Stimulated activated memory B cell treated with anti-CD40 and anti-IgM and Interleukin-4, amounts not matched to agents 10 μg/mL and 1 μg/mL and 100 μg/mL, for 72 hours (primary cell): ENCODE measurements around the gene KCNH2.
"Not testable (repeated sequence)": the region's sequence is repeated elsewhere in the genome, so short reads cannot be mapped to it uniquely, and the experiment has no call there.

Experiments
- ATAC-seq: fragments of 150-1000 bp; cut with Tn5 transposase; 2 replicates; pipeline ENCODE4 v1.10.0; 2021
- H3K27ac Mint-ChIP-seq: one replicate; pipeline ENCODE4 v1.8.0; 2022; ENCODE audit warnings: mild to moderate bottlenecking, mixed read lengths
- H3K27me3 Mint-ChIP-seq: one replicate; pipeline ENCODE4 v1.8.0; 2022; ENCODE audit warnings: mixed read lengths
- H3K36me3 Mint-ChIP-seq: one replicate; pipeline ENCODE4 v1.8.0; 2022; ENCODE audit warnings: mixed read lengths
- H3K4me1 Mint-ChIP-seq: one replicate; pipeline ENCODE4 v1.8.0; 2022; ENCODE audit warnings: mixed read lengths
- H3K4me3 Mint-ChIP-seq: one replicate; pipeline ENCODE4 v1.8.0; 2022; ENCODE audit warnings: mild to moderate bottlenecking, moderate library complexity, mixed read lengths
- H3K9me3 Mint-ChIP-seq: one replicate; pipeline ENCODE4 v1.8.0; 2022; ENCODE audit warnings: mixed read lengths

Gene KCNH2

GRCh38 chr7:151014950-151015349 lies 36.8 kb upstream of the KCNH2 start:
- no peaks in the 10 kb centered on the region for H3K36me3 Mint-ChIP-seq
- H3K4me1 Mint-ChIP-seq: peaks cover 58% of the 10 kb centered on the region
- H3K27ac Mint-ChIP-seq: peak overlapping the region; percentile 9
- ATAC-seq: no peak
- peak overlapping the region; percentile 8 for H3K4me3 Mint-ChIP-seq
- H3K27me3 Mint-ChIP-seq: peaks cover 18% of the 10 kb centered on the region
- H3K9me3 Mint-ChIP-seq: no peaks in the 10 kb centered on the region

- ATAC-seq: peak; percentile 72
- peaks cover 53% of the 10 kb centered on the region for H3K4me1 Mint-ChIP-seq
- H3K4me3 Mint-ChIP-seq: peak overlapping the region; percentile 87
- no peaks in the 10 kb centered on the region for H3K9me3 Mint-ChIP-seq
- peaks cover 7% of the 10 kb centered on the region for H3K27me3 Mint-ChIP-seq
- H3K27ac Mint-ChIP-seq: peak overlapping the region; percentile 88
- H3K36me3 Mint-ChIP-seq: no peaks in the 10 kb centered on the region
These were observed 35.8 kb upstream of the KCNH2 start for GRCh38 chr7:151013733-151014497.

- Mint-ChIP-seq H3K27ac (peak overlapping the region; percentile 88), H3K4me3 (peak overlapping the region; percentile 87)
- no peak for ATAC-seq
These were observed 35.2 kb upstream of the KCNH2 start for GRCh38 chr7:151013356-151013732.

GRCh38 chr7:151012911-151013347 lies 34.8 kb upstream of the KCNH2 start:
- Mint-ChIP-seq H3K27ac (no peak overlapping the region), H3K36me3 (no peaks in the 10 kb centered on the region), H3K27me3 (no peaks in the 10 kb centered on the region), H3K4me1 (peaks cover 53% of the 10 kb centered on the region), H3K9me3 (no peaks in the 10 kb centered on the region), H3K4me3 (peak overlapping the region; percentile 25)
- ATAC-seq: no peak

More at GRCh38 chr7:151013356-151013732, 35.2 kb upstream of the KCNH2 start:
- peaks cover 2% of the 10 kb centered on the region for H3K27me3 Mint-ChIP-seq
- H3K36me3 Mint-ChIP-seq: no peaks in the 10 kb centered on the region
- H3K4me1 Mint-ChIP-seq: peaks cover 53% of the 10 kb centered on the region
- H3K9me3 Mint-ChIP-seq: no peaks in the 10 kb centered on the region

- peaks cover 52% of the 10 kb centered on the region for H3K4me1 Mint-ChIP-seq
- no peak overlapping the region for H3K4me3 Mint-ChIP-seq
- no peak for ATAC-seq
- no peak overlapping the region for H3K27ac Mint-ChIP-seq
- H3K9me3 Mint-ChIP-seq: no peaks in the 10 kb centered on the region
- H3K27me3 Mint-ChIP-seq: no peaks in the 10 kb centered on the region
- no peaks in the 10 kb centered on the region for H3K36me3 Mint-ChIP-seq
These were observed 34.0 kb upstream of the KCNH2 start for GRCh38 chr7:151012031-151012692.

- not testable (repeated sequence) for H3K27ac Mint-ChIP-seq, H3K36me3 Mint-ChIP-seq, H3K27me3 Mint-ChIP-seq, H3K9me3 Mint-ChIP-seq, H3K4me3 Mint-ChIP-seq, ATAC-seq
- peaks cover 52% of the 10 kb centered on the region for H3K4me1 Mint-ChIP-seq
These were observed 33.5 kb upstream of the KCNH2 start for GRCh38 chr7:151011616-151012015.

- H3K9me3 Mint-ChIP-seq: no peaks in the 10 kb centered on the region
- no peak overlapping the region for H3K27ac Mint-ChIP-seq
- H3K36me3 Mint-ChIP-seq: no peaks in the 10 kb centered on the region
- no peaks in the 10 kb centered on the region for H3K27me3 Mint-ChIP-seq
- no peak for ATAC-seq
- H3K4me1 Mint-ChIP-seq: peaks cover 52% of the 10 kb centered on the region
- H3K4me3 Mint-ChIP-seq: no peak overlapping the region
These were observed 32.9 kb upstream of the KCNH2 start for GRCh38 chr7:151011097-151011409.

GRCh38 chr7:151010307-151011096 lies 32.4 kb upstream of the KCNH2 start:
- H3K27me3 Mint-ChIP-seq: no peaks in the 10 kb centered on the region
- H3K36me3 Mint-ChIP-seq: no peaks in the 10 kb centered on the region
- no peaks in the 10 kb centered on the region for H3K9me3 Mint-ChIP-seq
- no peak overlapping the region for H3K4me3 Mint-ChIP-seq
- no peak overlapping the region for H3K27ac Mint-ChIP-seq
- ATAC-seq: no peak
- peaks cover 49% of the 10 kb centered on the region for H3K4me1 Mint-ChIP-seq

- H3K27me3 Mint-ChIP-seq: no peaks in the 10 kb centered on the region
- no peak overlapping the region for H3K27ac Mint-ChIP-seq
- no peak overlapping the region for H3K4me3 Mint-ChIP-seq
- ATAC-seq: no peak
- no peaks in the 10 kb centered on the region for H3K9me3 Mint-ChIP-seq
- no peaks in the 10 kb centered on the region for H3K36me3 Mint-ChIP-seq
- peaks cover 44% of the 10 kb centered on the region for H3K4me1 Mint-ChIP-seq
These were observed 31.9 kb upstream of the KCNH2 start for GRCh38 chr7:151010037-151010306.

- Mint-ChIP-seq H3K27me3 (no peaks in the 10 kb centered on the region), H3K9me3 (no peaks in the 10 kb centered on the region), H3K27ac (no peak overlapping the region), H3K36me3 (no peaks in the 10 kb centered on the region), H3K4me1 (peaks cover 42% of the 10 kb centered on the region), H3K4me3 (no peak overlapping the region)
- ATAC-seq: peak; percentile 10
These were observed 31.4 kb upstream of the KCNH2 start for GRCh38 chr7:151009327-151010036.

GRCh38 chr7:151008511-151009323 lies 30.6 kb upstream of the KCNH2 start:
- Mint-ChIP-seq H3K9me3 (no peaks in the 10 kb centered on the region), H3K4me3 (peak overlapping the region; percentile 73), H3K4me1 (peaks cover 36% of the 10 kb centered on the region), H3K27ac (no peak overlapping the region), H3K36me3 (no peaks in the 10 kb centered on the region), H3K27me3 (no peaks in the 10 kb centered on the region)
- peak; percentile 71 for ATAC-seq

GRCh38 chr7:151008143-151008510 lies 30.0 kb upstream of the KCNH2 start:
- Mint-ChIP-seq H3K27ac (no peak overlapping the region), H3K27me3 (no peaks in the 10 kb centered on the region), H3K4me3 (peak overlapping the region; percentile 73), H3K4me1 (peaks cover 36% of the 10 kb centered on the region), H3K9me3 (no peaks in the 10 kb centered on the region), H3K36me3 (no peaks in the 10 kb centered on the region)
- ATAC-seq: no peak

GRCh38 chr7:151007469-151007898 lies 29.4 kb upstream of the KCNH2 start:
- H3K27ac Mint-ChIP-seq: no peak overlapping the region
- H3K27me3 Mint-ChIP-seq: no peaks in the 10 kb centered on the region
- peaks cover 33% of the 10 kb centered on the region for H3K4me1 Mint-ChIP-seq
- no peak for ATAC-seq
- H3K4me3 Mint-ChIP-seq: no peak overlapping the region
- no peaks in the 10 kb centered on the region for H3K36me3 Mint-ChIP-seq
- H3K9me3 Mint-ChIP-seq: no peaks in the 10 kb centered on the region

- Mint-ChIP-seq H3K36me3 (no peaks in the 10 kb centered on the region), H3K27ac (no peak overlapping the region), H3K9me3 (no peaks in the 10 kb centered on the region), H3K4me3 (no peak overlapping the region), H3K27me3 (peaks cover under 1% of the 10 kb centered on the region), H3K4me1 (peaks cover 28% of the 10 kb centered on the region)
- peak; percentile 2 for ATAC-seq
These were observed 28.6 kb upstream of the KCNH2 start for GRCh38 chr7:151006590-151007300.
